GM12892 (cell line): ENCODE measurements around the gene FCMR.

Experiments used
- POLR2A ChIP-seq: IDR thresholded peaks from 2 replicates; pipeline ENCODE4 v1.6.1; 2011; ENCODE audit warnings: low read depth, low read length, control low read depth
- POLR2AphosphoS5 ChIP-seq: IDR thresholded peaks from 2 replicates; pipeline ENCODE4 v1.6.1; 2011; ENCODE audit warnings: low read depth, low read length, control low read depth

GRCh38 chr1:206859082-206859521 lies 62.6 kb downstream of the FCMR start:
- TF ChIP-seq POLR2A (no peak), POLR2AphosphoS5 (no peak)
